ENCODE measurements around the gene ING4.

ING4 gene

DNA sequence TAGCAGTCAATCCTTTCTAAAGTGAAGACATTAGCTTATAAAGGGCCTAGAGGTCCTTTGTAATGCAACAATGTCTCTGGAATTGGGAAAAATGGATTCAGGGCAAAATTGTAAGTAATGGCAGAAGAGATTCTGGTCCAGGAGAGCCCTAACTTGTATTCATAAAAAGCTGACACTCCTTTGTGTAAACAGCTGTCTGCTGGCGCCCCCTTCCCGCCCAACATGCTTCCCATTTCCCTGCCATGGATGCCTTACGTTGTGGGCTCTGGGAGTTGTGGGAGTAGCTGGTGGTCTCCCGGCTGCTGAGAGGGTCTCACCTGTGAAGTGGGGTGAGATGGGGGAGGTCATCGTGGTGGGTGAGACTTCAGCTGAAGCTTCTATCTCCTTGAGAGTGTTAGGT is 18.0 kb downstream of the ING4 start:
- no peak overlapping the region for H3K4me3 ChIP-seq (ENCODE audit: low read depth, low read length)
- TF ChIP-seq, protein P1, sequence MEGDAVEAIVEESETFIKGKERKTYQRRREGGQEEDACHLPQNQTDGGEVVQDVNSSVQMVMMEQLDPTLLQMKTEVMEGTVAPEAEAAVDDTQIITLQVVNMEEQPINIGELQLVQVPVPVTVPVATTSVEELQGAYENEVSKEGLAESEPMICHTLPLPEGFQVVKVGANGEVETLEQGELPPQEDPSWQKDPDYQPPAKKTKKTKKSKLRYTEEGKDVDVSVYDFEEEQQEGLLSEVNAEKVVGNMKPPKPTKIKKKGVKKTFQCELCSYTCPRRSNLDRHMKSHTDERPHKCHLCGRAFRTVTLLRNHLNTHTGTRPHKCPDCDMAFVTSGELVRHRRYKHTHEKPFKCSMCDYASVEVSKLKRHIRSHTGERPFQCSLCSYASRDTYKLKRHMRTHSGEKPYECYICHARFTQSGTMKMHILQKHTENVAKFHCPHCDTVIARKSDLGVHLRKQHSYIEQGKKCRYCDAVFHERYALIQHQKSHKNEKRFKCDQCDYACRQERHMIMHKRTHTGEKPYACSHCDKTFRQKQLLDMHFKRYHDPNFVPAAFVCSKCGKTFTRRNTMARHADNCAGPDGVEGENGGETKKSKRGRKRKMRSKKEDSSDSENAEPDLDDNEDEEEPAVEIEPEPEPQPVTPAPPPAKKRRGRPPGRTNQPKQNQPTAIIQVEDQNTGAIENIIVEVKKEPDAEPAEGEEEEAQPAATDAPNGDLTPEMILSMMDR (IDR thresholded peaks at IDR 0.05; ENCODE audit: insufficient read depth, low read depth, low read length, missing control alignments), result no peak
- no peak for DNase-seq (ENCODE audit: low read depth)

DNA sequence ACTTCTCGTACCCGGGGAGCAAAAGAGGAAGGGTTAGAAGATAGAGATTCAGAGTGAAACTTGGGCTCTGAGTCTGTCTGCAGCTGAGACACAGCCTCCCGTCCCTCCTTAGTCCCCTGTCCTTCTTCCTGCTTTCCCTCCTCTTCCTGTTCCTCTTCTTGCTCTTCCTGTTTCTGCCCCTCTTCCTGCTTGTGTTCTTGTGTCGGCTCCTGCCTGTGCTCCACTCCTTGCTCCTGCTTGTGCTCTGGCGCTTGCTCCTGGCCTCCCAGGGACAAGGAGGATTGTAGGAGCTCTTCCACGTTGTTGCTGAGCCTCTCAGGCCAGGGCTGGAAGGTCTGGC is 18.7 kb downstream of the ING4 start:
- no peak overlapping the region for H3K4me3 ChIP-seq (ENCODE audit: low read depth, low read length)
- no peak for DNase-seq (ENCODE audit: low read depth)
- TF ChIP-seq, protein P1 (IDR thresholded peaks at IDR 0.05; ENCODE audit: insufficient read depth, low read depth, low read length, missing control alignments), result no peak

DNA sequence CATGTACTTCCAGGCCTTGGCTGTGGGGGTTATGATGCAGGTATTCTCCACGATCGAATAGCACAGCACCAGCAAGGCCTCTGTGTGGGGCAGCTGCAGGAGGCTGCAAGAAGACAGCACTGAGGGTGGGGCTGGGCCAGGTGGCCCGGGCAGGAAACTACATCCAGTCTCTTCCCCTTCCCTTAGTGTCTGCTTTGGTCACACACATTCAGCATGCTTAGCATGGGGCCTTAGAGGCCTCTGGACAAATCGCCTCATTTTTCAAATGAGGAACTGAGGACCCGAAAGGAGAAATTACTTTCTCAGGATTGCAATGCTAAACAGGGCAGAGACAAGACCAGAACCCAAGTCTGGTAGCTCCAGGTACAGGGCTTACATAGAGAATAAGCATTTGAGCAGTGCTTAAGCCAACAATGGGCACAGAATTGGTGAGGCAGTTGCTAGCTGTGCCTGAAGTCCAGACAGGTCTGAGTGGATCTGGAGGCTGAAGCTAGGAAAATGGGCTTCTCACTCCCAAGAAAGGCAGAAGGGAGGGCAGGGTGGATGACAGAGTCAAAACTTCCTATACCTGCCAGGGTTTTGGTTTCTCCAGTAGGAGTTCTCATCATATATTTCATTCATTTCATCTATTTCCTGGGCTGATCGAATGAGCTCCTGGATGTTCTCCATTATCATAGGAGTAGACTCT is 19.2 kb downstream of the ING4 start:
- DNase-seq (ENCODE audit: low read depth), result no peak
- TF ChIP-seq, protein P1 (IDR thresholded peaks at IDR 0.05; ENCODE audit: insufficient read depth, low read depth, low read length, missing control alignments), result no peak
- no peak overlapping the region for H3K4me3 ChIP-seq (ENCODE audit: low read depth, low read length)

DNA sequence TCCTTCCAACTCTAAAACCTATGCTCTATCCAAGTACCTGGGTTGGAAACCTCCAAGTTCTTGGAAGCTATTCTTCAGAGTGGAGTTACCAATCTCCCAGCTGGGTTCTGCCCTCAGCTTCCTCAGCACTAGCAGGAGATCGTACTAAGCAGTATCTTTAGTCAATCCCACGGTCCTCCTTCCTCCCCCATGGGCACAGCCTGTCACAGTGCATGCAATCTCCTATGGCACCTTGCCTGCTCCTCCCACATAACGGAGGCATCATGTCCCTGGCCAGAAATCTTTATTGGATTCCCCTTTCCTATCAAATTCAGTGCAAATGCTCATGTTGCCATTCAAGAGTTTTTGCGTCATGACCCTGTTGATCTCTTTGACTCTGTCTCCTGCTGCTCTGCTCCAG is 21.8 kb downstream of the ING4 start:
- no peak overlapping the region for H3K4me3 ChIP-seq (ENCODE audit: low read depth, low read length)
- TF ChIP-seq, protein P1 (IDR thresholded peaks at IDR 0.05; ENCODE audit: insufficient read depth, low read depth, low read length, missing control alignments), result no peak
- no peak for DNase-seq (ENCODE audit: low read depth)

DNA sequence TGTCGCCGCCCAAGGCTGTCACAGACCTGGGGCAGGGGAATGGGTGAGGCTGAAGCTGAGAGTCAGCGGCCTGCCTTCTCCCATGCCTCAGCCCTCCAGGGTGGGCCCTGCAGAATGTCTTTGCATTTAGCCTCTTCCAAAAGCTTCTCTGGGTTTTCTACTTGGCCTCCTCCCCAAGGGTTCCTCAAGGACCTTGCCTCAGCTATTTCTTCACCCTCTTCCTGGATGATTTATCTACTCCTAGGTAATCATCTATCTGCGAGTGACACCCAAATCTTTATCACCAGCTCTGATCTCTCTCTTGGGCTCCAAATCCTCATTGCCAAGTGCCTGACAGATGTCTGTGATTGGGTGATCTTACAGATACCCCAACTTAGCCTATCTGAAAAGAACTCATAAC is 22.4 kb downstream of the ING4 start:
- TF ChIP-seq, protein P1 (IDR thresholded peaks at IDR 0.05; ENCODE audit: insufficient read depth, low read depth, low read length, missing control alignments), result no peak
- DNase-seq (ENCODE audit: low read depth), result no peak
- H3K4me3 ChIP-seq (ENCODE audit: low read depth, low read length), result no peak overlapping the region

DNA sequence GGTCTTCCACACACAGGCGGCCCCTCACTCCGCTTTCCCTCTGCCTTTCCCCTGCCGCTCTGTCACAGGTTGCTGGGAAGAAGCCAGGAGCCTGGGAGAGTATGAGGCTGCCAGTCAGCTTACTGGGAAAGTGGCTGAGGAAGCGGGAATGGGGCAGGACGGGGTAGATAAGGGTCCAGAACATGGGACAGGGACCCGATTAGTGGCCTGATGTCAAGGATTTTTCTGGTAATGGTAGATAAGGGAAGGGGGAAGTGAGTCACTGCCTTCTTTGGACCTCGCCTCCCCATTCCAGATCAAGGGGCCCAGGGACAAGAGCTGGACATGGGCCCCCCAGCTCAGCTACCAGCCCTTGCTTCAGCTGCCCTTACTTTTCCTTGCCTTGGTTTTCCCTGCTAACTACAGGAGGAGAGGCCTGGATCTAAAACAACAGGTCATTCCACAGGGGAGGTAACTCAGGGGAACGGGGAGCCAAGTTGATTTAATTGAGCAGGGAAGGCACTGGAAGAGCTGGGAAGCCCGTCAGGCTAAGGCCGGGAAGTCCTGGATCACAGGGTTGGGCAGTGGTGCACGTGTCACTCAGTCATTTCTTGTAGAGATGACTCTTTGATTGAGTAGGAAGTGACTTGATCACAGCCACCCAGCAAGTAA is 23.6 kb downstream of the ING4 start:
- TF ChIP-seq, protein P1 (IDR thresholded peaks at IDR 0.05; ENCODE audit: insufficient read depth, low read depth, low read length, missing control alignments), result no peak

DNA sequence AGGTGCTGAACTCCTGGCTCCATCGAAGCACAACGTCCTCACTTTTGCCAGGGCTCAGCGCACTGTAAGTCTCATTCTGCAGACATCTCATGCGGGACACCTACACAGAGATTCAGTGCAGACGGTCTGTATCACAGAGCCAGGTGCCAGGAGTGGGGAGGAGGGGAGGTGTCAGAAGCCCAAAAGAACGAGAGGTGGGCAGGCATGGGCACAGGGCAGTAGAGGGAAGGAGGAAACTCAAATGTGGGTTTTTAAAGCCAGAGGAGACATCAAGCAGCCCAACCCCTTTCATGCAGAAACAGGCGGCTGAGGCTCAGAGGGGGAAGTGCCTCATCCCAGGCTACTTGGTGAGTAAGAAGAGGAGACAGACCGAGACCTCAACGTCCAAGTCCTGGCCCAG is 24.6 kb downstream of the ING4 start:
- no peak for DNase-seq (ENCODE audit: low read depth)
- TF ChIP-seq, protein P1 (IDR thresholded peaks at IDR 0.05; ENCODE audit: insufficient read depth, low read depth, low read length, missing control alignments), result no peak
- H3K4me3 ChIP-seq (ENCODE audit: low read depth, low read length), result no peak overlapping the region

More for the DNA sequence above, 23.6 kb downstream of the ING4 start:
- no peak overlapping the region for H3K4me3 ChIP-seq (ENCODE audit: low read depth, low read length)
- no peak for DNase-seq (ENCODE audit: low read depth)

Data from GM12865 (cell line).